Lower leg skin (tissue), 3 donors: ENCODE results near the gene MYO18B.

Source experiments
- CTCF ChIP-seq, 3 donors: fragments of 450-650 bp; IDR thresholded peaks; one replicate each; pipeline ENCODE4 v1.5.1; 2016; ENCODE audit warnings: antibody characterized with exemption in 3 of 3, mild to moderate bottlenecking in 3 of 3, moderate library complexity in 2 of 3
- POLR2A ChIP-seq, 2 donors: fragments of 450-650 bp; IDR thresholded peaks; one replicate each; pipeline ENCODE4 v1.6.1; 2016 to 2017; ENCODE audit warnings: antibody characterized with exemption in 2 of 2, mild to moderate bottlenecking in 1 of 2, moderate library complexity in 1 of 2

GRCh38 chr22:25779426-25779825, 37.4 kb downstream of the MYO18B start:
- no peak for TF ChIP-seq CTCF (IDR thresholded peaks at IDR 0.05)
- no peak for TF ChIP-seq POLR2A (IDR thresholded peaks at IDR 0.05)
